SK-N-SH (cell line): Measurements from ENCODE around the gene LGR6. TPM values are rescaled to one million over a fixed set of nuclear protein-coding genes. Genes with fewer than 3 reads are reported as not detected.

Experiments
- CTCF ChIA-PET: fragments of 300-600, 350-600 bp; formaldehyde crosslinking; extraction: SDS; loops from one replicate; lab custom pipeline; 2021; lab: Yijun Ruan, JAX
- POLR2A ChIA-PET: fragments of 350-600 bp; sonication (Branson Sonifier 250); formaldehyde crosslinking; extraction: SDS; loops from one replicate; lab custom pipeline; 2020; ENCODE audit warnings: antibody characterized with exemption, inconsistent platforms; lab: Yijun Ruan, JAX
- DNase-seq: peaks from one replicate; pipeline ENCODE4 v3.0.0; 2012
- H2AFZ ChIP-seq: fragments of 200-600 bp; sonication (generic); 2 replicates; pipeline ENCODE4 v1.8.1; 2016; ENCODE audit warnings: antibody characterized with exemption, mild to moderate bottlenecking, low read depth
- H3F3A ChIP-seq: fragments of 200-600 bp; sonication (generic); replicated peaks from 2 replicates; pipeline ENCODE3; 2016; ENCODE audit warnings: antibody characterized with exemption, mild to moderate bottlenecking; ENCODE audit not compliant: insufficient read depth
- H3K27ac ChIP-seq, 2 experiments: fragments of 200-500 bp in 1 of 2; fragments of 200-600 bp in 1 of 2; sonication (Bioruptor generic) in 1 of 2; sonication (generic), shearing (Covaris generic) in 1 of 2; 2 replicates each; pipeline versions ENCODE4 v1.5.1 to v1.6.1; 2014 to 2016; ENCODE audit warnings: low read depth in 2 of 2, inconsistent platforms in 1 of 2, low read length in 1 of 2, mild to moderate bottlenecking in 1 of 2, mixed read lengths in 1 of 2
- H3K27me3 ChIP-seq: fragments of 200-600 bp; sonication (generic), shearing (Covaris generic); 2 replicates; pipeline ENCODE4 v1.6.1; 2016; ENCODE audit warnings: mixed run types; ENCODE audit not compliant: insufficient read depth
- H3K36me3 ChIP-seq, 2 experiments: fragments of 200-500 bp in 1 of 2; fragments of 200-600 bp in 1 of 2; sonication (Bioruptor generic) in 1 of 2; sonication (generic) in 1 of 2; replicated peaks in 1 of 2; 2 replicates each; pipeline versions ENCODE3 to v1.5.1; 2014 to 2016; ENCODE audit warnings: low read length in 1 of 2, mild to moderate bottlenecking in 1 of 2; ENCODE audit not compliant: insufficient read depth in 2 of 2, control insufficient read depth in 1 of 2
- H3K4me1 ChIP-seq, 2 experiments: fragments of 200-500 bp in 1 of 2; fragments of 200-600 bp in 1 of 2; sonication (Bioruptor generic) in 1 of 2; sonication (generic), shearing (Covaris generic) in 1 of 2; 2 replicates each; pipeline versions ENCODE4 v1.5.1 to v1.6.1; 2014 to 2016; ENCODE audit warnings: low read depth in 1 of 2, low read length in 1 of 2, mixed run types in 1 of 2; ENCODE audit not compliant: insufficient read depth in 2 of 2, control insufficient read depth in 1 of 2
- H3K4me2 ChIP-seq: fragments of 200-600 bp; sonication (generic), shearing (Covaris generic); 2 replicates; pipeline ENCODE4 v1.6.1; 2017; ENCODE audit warnings: mixed run types
- H3K4me3 ChIP-seq, 2 experiments: fragments of 200-500 bp in 1 of 2; fragments of 200-600 bp in 1 of 2; sonication (Bioruptor generic) in 1 of 2; sonication (generic), shearing (Covaris generic) in 1 of 2; 2 replicates each; pipeline versions ENCODE4 v1.5.1 to v1.8.1; 2014 to 2016; ENCODE audit warnings: low read depth in 2 of 2, inconsistent platforms in 1 of 2, low read length in 1 of 2, mild to moderate bottlenecking in 1 of 2, mixed read lengths in 1 of 2, moderate library complexity in 1 of 2
- H3K79me2 ChIP-seq: fragments of 200-600 bp; sonication (generic); 2 replicates; pipeline ENCODE4 v1.8.1; 2017; ENCODE audit warnings: mild to moderate bottlenecking; ENCODE audit not compliant: insufficient read depth
- H3K9ac ChIP-seq: fragments of 200-600 bp; sonication (generic); 2 replicates; pipeline ENCODE4 v1.6.1; 2017; ENCODE audit warnings: mixed run types
- H3K9me2 ChIP-seq: fragments of 200-600 bp; sonication (generic); 2 replicates; pipeline ENCODE4 v1.6.1; 2017; ENCODE audit warnings: mixed run types
- H3K9me3 ChIP-seq: fragments of 200-600 bp; sonication (generic); 2 replicates; pipeline ENCODE4 v1.6.1; 2017; ENCODE audit warnings: mixed run types, mild to moderate bottlenecking, moderate library complexity
- H4K20me1 ChIP-seq: fragments of 200-600 bp; sonication (generic); 2 replicates; pipeline ENCODE4 v1.6.1; 2017; ENCODE audit warnings: mild to moderate bottlenecking, mixed run types; ENCODE audit not compliant: insufficient read depth
- CHD2 ChIP-seq: fragments of 150-350 bp; IDR thresholded peaks from 2 replicates; pipeline ENCODE4 v1.6.1; 2018; ENCODE audit warnings: low read length; ENCODE audit not compliant: partially characterized antibody
- EP300 ChIP-seq, 2 experiments: IDR thresholded peaks; 2 replicates each; pipeline versions ENCODE4 v1.4.0 to v1.6.1; 2012; ENCODE audit warnings: borderline replicate concordance in 1 of 2, low read depth in 1 of 2, low read length in 1 of 2
- EZH2phosphoT487 ChIP-seq: fragments of 200-600 bp; sonication (generic); IDR thresholded peaks from 2 replicates; pipeline ENCODE4 v1.6.1; 2017; ENCODE audit warnings: low read depth, mixed run types, mild to moderate bottlenecking, antibody characterized with exemption, moderate library complexity, borderline replicate concordance
- FOSL2 ChIP-seq: IDR thresholded peaks from 2 replicates; pipeline ENCODE4 v1.4.0; 2012; ENCODE audit warnings: low read depth, mild to moderate bottlenecking, moderate library complexity, borderline replicate concordance
- FOXJ3 ChIP-seq: sonication (generic); formaldehyde crosslinking; IDR thresholded peaks from 2 replicates; pipeline ENCODE4 v1.5.1; 2020; ENCODE audit warnings: mild to moderate bottlenecking, missing genetic modification reagents
- FOXM1 ChIP-seq: IDR thresholded peaks from 2 replicates; pipeline ENCODE4 v1.4.0; 2012; ENCODE audit warnings: low read depth, mild to moderate bottlenecking
- GABPA ChIP-seq: IDR thresholded peaks from 2 replicates; pipeline ENCODE4 v1.4.0; 2012; ENCODE audit warnings: low read depth, mild to moderate bottlenecking
- GATA2 ChIP-seq: sonication (generic); formaldehyde crosslinking; IDR thresholded peaks from 2 replicates; pipeline ENCODE4 v1.5.0; 2020; ENCODE audit warnings: mild to moderate bottlenecking, missing genetic modification reagents
- JUND ChIP-seq: IDR thresholded peaks from 2 replicates; pipeline ENCODE4 v1.4.0; 2012
- MAX ChIP-seq: IDR thresholded peaks from 2 replicates; pipeline ENCODE4 v1.4.0; 2012; ENCODE audit warnings: low read depth
- MXI1 ChIP-seq: IDR thresholded peaks from 2 replicates; pipeline ENCODE4 v1.6.1; 2012; ENCODE audit warnings: mild to moderate bottlenecking, low read depth, low read length, improper control_type of control experiment
- NRF1 ChIP-seq: IDR thresholded peaks from 2 replicates; pipeline ENCODE4 v1.6.1; 2012; ENCODE audit warnings: low read depth, mild to moderate bottlenecking, low read length
- POLR2AphosphoS5 ChIP-seq: IDR thresholded peaks from 2 replicates; pipeline ENCODE4 v1.6.1; 2012; ENCODE audit warnings: low read depth, low read length
- RCOR1 ChIP-seq: fragments of 150-350 bp; IDR thresholded peaks from 2 replicates; pipeline ENCODE4 v1.6.1; 2017; ENCODE audit warnings: antibody characterized with exemption, low read length
- RFX5 ChIP-seq: IDR thresholded peaks from 2 replicates; pipeline ENCODE4 v1.6.1; 2012; ENCODE audit warnings: mild to moderate bottlenecking, improper control_type of control experiment, low read length
- SMC3 ChIP-seq: IDR thresholded peaks from 2 replicates; pipeline ENCODE4 v1.6.1; 2012; ENCODE audit warnings: low read depth, low read length, improper control_type of control experiment
- TCF12 ChIP-seq: IDR thresholded peaks from 2 replicates; pipeline ENCODE4 v1.4.0; 2012
- TEAD4 ChIP-seq: IDR thresholded peaks from 2 replicates; pipeline ENCODE4 v1.4.0; 2012; ENCODE audit warnings: mild to moderate bottlenecking, borderline replicate concordance; ENCODE audit not compliant: insufficient read depth
- USF1 ChIP-seq: IDR thresholded peaks from 2 replicates; pipeline ENCODE4 v1.4.0; 2012; ENCODE audit warnings: low read depth, borderline replicate concordance
- USF2 ChIP-seq: fragments of 150-350 bp; IDR thresholded peaks from 2 replicates; pipeline ENCODE4 v1.6.1; 2017; ENCODE audit warnings: antibody characterized with exemption, low read length, low read depth, borderline replicate concordance
- YY1 ChIP-seq: IDR thresholded peaks from 2 replicates; pipeline ENCODE4 v1.4.0; 2012; ENCODE audit warnings: low read depth, mild to moderate bottlenecking
- ZBTB33 ChIP-seq: IDR thresholded peaks from 2 replicates; pipeline ENCODE4 v1.4.0; 2012; ENCODE audit warnings: low read depth, borderline replicate concordance
- WGBS: methylation state at CpG from one replicate; pipeline ENCODE4 v1.1.6; 2017; ENCODE audit warnings: low lambda C conversion rate; 5-methylcytosine and 5-hydroxymethylcytosine counted together
- polyA plus RNA-seq, 3 experiments: library from polyadenylated mRNA; depleted of rRNA; stranded (reverse); fragments of >200 nt; gene quantifications; 2 replicates each; pipeline ENCODE4 v1.2.3, GENCODE V29; 2012
- TF ChIP-seq, protein P1 (sequence below): fragments of 150-350 bp; IDR thresholded peaks from 2 replicates; pipeline ENCODE4 v1.6.1; 2016; ENCODE audit warnings: mild to moderate bottlenecking, low read depth, low read length
- TF ChIP-seq, protein P2 (sequence below): IDR thresholded peaks from 2 replicates; pipeline ENCODE4; 2012

The LGR6 gene
- polyA plus RNA-seq, 1 of the 3 experiments (the other 2 are of a cell fraction), result 0.03 TPM

DNA sequence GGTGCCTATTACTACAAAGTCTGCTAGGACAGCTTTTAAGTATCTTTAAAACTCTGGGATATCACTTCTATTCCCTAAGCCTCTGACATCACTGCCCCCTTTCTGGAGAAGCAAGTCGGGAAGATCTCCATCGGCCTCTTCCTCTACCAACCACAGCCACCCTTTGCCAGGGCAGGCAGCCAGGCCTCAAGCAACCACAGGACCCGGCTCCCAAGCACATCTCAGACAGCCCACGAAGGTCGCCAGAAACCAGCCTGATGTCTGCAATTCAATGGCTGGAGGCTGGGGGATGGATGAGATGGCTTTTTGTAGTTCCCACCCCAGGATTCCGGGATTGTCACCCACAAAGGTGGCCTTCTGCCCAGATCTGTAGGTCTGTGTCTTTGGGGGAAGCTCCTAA is 70.7 kb downstream of the LGR6 start:
- WGBS, result 19% methylated on average over 6 of the region's 6 CpGs
- H3F3A ChIP-seq, result no peaks in the 10 kb centered on the region
- no peaks in the 10 kb centered on the region; a peak in 1 of 4 replicates for H3K4me1 ChIP-seq
- no peaks in the 10 kb centered on the region for H3K79me2 ChIP-seq
- no peak overlapping the region for H3K27ac ChIP-seq
- no peak overlapping the region for H3K4me3 ChIP-seq
- no peaks in the 10 kb centered on the region for H3K36me3 ChIP-seq
- no peak overlapping the region for H3K4me2 ChIP-seq
- DNase-seq, result no peak
- no peak overlapping the region for H3K9ac ChIP-seq
- TF ChIP-seq GABPA (no peak), TEAD4 (no peak), RCOR1 (no peak), NRF1 (no peak), FOXM1 (no peak), USF1 (no peak), FOXJ3 (CRISPR knock-in tag) (no peak), SMC3 (no peak), TCF12 (no peak), FOSL2 (no peak), POLR2AphosphoS5 (no peak)
- TF ChIP-seq, protein P1, sequence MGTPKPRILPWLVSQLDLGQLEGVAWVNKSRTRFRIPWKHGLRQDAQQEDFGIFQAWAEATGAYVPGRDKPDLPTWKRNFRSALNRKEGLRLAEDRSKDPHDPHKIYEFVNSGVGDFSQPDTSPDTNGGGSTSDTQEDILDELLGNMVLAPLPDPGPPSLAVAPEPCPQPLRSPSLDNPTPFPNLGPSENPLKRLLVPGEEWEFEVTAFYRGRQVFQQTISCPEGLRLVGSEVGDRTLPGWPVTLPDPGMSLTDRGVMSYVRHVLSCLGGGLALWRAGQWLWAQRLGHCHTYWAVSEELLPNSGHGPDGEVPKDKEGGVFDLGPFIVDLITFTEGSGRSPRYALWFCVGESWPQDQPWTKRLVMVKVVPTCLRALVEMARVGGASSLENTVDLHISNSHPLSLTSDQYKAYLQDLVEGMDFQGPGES, result no peak
- peaks cover 57% of the 10 kb centered on the region for H3K27me3 ChIP-seq
- no peaks in the 10 kb centered on the region for H3K9me2 ChIP-seq
- no peaks in the 10 kb centered on the region for H4K20me1 ChIP-seq
- ChIA-PET POLR2A (no interaction called here), CTCF (interaction anchor here (1.0 to 1.8 kb wide), 4 partner anchors 10 to 75 kb away, joined by 3 to 6 read pairs (median 3); no protein-coding TSS in a partner anchor)
- no peak overlapping the region for H2AFZ ChIP-seq
- H3K9me3 ChIP-seq, result no peaks in the 10 kb centered on the region

GRCh38 chr1:202264726-202265125 is 71.1 kb downstream of the LGR6 start:
- no peak for DNase-seq
- Histone ChIP-seq H4K20me1 (no peaks in the 10 kb centered on the region), H3K4me2 (no peak overlapping the region), H3K27ac (no peak overlapping the region), H3F3A (no peaks in the 10 kb centered on the region), H3K9ac (no peak overlapping the region), H2AFZ (no peak overlapping the region), H3K4me1 (no peaks in the 10 kb centered on the region; a peak in 1 of 4 replicates), H3K9me2 (no peaks in the 10 kb centered on the region), H3K4me3 (no peak overlapping the region), H3K9me3 (no peaks in the 10 kb centered on the region), H3K79me2 (no peaks in the 10 kb centered on the region), H3K27me3 (peaks cover 58% of the 10 kb centered on the region), H3K36me3 (no peaks in the 10 kb centered on the region)
- 58% methylated on average over 3 of the region's 3 CpGs for WGBS
- ChIA-PET CTCF (interaction anchor here (1.1 to 1.8 kb wide), 3 partner anchors 10 to 51 kb away, joined by 3 to 6 read pairs (median 3); no protein-coding TSS in a partner anchor), POLR2A (no interaction called here)
- TF ChIP-seq CHD2 (no peak), EZH2phosphoT487 (no peak), ZBTB33 (no peak), GABPA (no peak), YY1 (no peak), FOXJ3 (CRISPR knock-in tag) (no peak), MXI1 (no peak), TEAD4 (no peak), USF2 (no peak), RFX5 (no peak), MAX (no peak), GATA2 (CRISPR knock-in tag) (no peak), EP300 (IDR thresholded peaks at IDR 0.05; ENCODE audit: borderline replicate concordance in 1 of 2, low read depth in 1 of 2, low read length in 1 of 2) (no peak), JUND (no peak)
- TF ChIP-seq, protein P2, sequence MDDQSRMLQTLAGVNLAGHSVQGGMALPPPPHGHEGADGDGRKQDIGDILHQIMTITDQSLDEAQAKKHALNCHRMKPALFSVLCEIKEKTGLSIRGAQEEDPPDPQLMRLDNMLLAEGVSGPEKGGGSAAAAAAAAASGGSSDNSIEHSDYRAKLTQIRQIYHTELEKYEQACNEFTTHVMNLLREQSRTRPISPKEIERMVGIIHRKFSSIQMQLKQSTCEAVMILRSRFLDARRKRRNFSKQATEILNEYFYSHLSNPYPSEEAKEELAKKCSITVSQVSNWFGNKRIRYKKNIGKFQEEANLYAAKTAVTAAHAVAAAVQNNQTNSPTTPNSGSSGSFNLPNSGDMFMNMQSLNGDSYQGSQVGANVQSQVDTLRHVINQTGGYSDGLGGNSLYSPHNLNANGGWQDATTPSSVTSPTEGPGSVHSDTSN, result no peak
